GM21576 (cell line): ENCODE results near the gene NUDCD3.
"Not testable (repeated sequence)": the region's sequence is repeated elsewhere in the genome, so short reads cannot be mapped to it uniquely, and the experiment has no call there.

Experiments used
- ATAC-seq: cut with Tn5 transposase; IDR thresholded peaks from one replicate; pipeline ENCODE4 v1.9.1; 2021; ENCODE audit warnings: mild to moderate bottlenecking, moderate library complexity; ENCODE audit not compliant: unreplicated experiment

Gene NUDCD3

GRCh38 chr7:44518761-44519160 is 28.3 kb upstream of the NUDCD3 start:
- no peak for ATAC-seq

GRCh38 chr7:44517175-44517574 is 26.7 kb upstream of the NUDCD3 start:
- ATAC-seq: no peak

DNA sequence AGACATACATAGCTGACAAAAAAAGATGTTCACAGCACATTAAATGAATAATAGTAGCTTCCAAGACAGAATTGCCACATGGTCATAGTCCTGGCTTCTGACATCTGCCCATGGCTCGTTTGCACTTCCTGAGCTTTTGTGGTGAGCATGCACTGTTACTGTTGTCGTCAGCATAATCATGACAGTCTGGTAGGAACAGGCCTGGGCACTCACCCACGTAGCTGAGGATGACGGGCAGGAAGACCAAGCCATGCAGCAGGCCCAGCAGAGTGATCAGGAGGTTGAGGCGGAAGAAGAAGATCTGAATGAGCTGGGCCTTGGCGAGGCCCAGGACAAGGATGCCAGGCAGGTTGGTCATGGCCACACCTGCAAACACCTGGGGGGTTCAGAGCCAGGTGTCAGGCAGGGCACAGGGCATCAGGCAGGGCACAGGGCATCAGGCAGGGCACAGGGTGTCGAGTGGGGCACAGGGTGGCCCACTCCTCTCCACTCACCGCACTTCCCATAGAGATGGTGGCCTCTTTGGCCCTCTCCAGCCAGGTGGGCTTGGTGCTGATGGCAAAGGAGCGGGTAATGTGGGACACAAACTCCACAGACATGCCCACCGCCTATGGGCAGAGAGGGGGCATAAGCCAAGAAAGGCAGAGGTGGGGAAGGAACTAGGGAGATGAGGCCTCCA is 25.3 kb upstream of the NUDCD3 start:
- ATAC-seq: no peak

DNA sequence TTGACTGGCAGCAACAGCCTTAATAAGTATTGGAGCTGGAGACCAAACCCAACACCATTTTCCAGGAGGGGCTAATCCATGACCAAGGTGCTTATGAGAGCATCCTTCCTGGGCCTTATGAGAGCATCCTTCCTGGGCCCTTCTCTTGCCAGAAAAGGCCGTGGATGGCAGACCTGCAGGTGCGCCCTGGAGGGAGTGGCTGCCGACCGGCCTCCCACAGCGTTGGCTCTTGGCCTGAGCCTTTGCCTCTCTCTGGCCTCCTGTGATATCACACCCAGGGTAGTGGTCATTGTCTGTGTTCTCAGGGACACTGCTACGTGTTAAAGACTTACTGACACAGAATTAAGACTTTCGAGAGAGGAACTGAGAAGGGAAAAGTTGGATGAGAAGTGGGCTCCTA is 22.3 kb upstream of the NUDCD3 start:
- ATAC-seq: no peak

- no peak for ATAC-seq
These were observed 21.5 kb upstream of the NUDCD3 start for GRCh38 chr7:44511863-44512468.

GRCh38 chr7:44511236-44511635 is 20.8 kb upstream of the NUDCD3 start:
- no peak for ATAC-seq

- ATAC-seq: no peak
These were observed 18.0 kb upstream of the NUDCD3 start for GRCh38 chr7:44508328-44509030.

DNA sequence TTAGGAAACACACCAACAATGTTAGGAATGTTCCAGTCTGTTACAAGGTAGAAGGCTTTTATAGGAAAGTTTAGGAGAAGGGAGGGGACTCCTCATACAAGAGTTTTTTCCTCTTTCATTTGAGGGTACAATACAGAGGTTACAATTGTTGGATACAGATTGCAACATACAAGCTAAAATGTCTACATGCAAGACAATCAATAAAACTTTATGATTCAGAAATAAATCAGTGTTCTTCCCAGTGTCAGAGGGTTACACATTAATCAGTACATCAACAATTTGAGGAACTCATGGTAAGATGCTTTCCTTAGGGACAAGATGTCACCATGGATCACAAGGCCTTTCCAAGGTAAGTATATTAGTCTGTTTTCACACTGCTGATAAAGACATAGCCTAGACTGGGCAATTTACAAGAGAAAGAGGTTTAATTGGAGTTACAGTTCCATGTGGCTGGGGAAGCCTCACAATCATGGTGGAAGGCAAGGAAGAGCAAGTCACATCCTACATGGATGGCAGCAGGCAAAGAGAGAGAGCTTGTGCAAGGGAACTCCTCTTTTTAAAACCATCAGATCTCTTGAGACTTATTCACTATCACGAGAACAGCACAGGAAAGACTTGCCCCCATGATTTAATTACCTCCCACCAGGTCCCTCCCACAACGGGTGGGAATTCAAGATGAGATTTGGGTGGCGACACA is 16.3 kb upstream of the NUDCD3 start:
- ATAC-seq: not testable (repeated sequence)

GRCh38 chr7:44505595-44505994 is 15.1 kb upstream of the NUDCD3 start:
- no peak for ATAC-seq

- ATAC-seq: no peak
These were observed 7.9 kb upstream of the NUDCD3 start for GRCh38 chr7:44498230-44498954.

GRCh38 chr7:44497155-44498027 is 6.9 kb upstream of the NUDCD3 start:
- no peak for ATAC-seq

- no peak for ATAC-seq
These were observed 5.9 kb upstream of the NUDCD3 start for GRCh38 chr7:44496385-44496784.

DNA sequence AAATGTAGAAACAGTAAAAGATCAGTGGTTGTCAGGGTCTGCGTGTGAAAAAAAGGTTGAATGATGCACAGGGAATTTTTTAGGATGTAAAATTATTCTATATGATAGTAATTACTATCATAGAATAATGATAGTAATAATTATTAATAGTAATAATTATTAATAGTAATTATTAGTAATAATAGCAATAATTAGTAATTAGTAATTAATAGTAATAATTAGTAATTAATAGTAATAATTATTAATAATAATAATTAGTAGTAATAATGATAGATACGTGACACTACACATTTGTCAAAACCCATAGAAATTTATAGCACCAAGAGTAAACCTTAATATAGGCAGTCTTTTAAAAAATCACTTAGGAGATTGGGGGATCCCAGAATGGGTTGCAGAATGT is 4.5 kb upstream of the NUDCD3 start:
- ATAC-seq: no peak

- ATAC-seq: no peak
These were observed 771 bp upstream of the NUDCD3 start for GRCh38 chr7:44491229-44491628.

DNA sequence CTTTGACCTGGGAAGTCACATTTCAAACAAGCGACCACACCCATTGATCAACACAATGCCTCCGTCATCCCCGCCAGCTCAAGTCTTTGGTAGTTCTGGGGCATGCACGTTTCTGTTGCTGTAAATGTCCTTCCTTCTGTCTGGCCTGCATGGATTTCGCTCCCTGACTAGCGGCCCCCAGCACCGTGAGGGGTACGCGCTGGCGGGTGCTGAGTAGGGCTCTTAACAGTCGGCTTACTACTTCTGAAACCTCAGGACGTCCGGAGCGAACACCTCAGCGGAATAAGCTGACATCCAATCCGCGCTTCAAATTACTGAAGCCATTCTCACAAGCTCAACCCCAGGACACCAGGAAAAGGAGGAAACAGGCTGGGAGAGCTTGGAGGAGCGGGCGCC is 505 bp downstream of the NUDCD3 start:
- peak; percentile 28 for ATAC-seq

- no peak for ATAC-seq
These were observed 1.5 kb downstream of the NUDCD3 start for GRCh38 chr7:44488955-44489354.

DNA sequence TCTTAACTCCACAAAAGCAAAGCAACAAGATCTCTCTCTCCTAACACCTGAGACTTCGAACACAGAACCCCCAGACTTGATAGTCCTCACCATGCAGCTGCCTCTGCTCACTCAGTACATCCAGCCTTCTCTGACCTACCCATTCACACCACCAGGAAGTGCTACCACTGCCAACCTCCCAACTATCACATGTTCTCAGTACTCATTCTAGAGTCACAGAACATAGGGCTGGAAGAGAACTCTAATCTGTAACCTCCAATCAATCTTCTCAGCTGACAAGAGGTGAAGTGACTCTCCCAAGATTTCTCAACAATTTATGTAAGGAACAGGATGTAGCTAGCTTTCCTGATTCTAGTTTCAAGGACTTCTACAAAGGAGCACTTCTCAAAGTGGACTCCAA is 3.8 kb downstream of the NUDCD3 start:
- no peak for ATAC-seq

- no peak for ATAC-seq
These were observed 4.5 kb downstream of the NUDCD3 start for GRCh38 chr7:44486001-44486400.

GRCh38 chr7:44484482-44485313 is 5.8 kb downstream of the NUDCD3 start:
- ATAC-seq: no peak
